ENCODE results near the gene LECT2.

LECT2 gene

GRCh38 chr5:135988546-135988945, 33.8 kb upstream of the LECT2 start:
- no peak for ATAC-seq
- no peak overlapping the region for H3K4me3 Mint-ChIP-seq
- H3K4me1 Mint-ChIP-seq: no peaks in the 10 kb centered on the region
- H3K9me3 Mint-ChIP-seq: no peaks in the 10 kb centered on the region
- H3K36me3 Mint-ChIP-seq: no peaks in the 10 kb centered on the region
- DNase-seq (ENCODE audit: low spot score in 2 of 2): no peak
- H3K27ac Mint-ChIP-seq: no peak overlapping the region

GRCh38 chr5:135986891-135987401, 32.2 kb upstream of the LECT2 start:
- Mint-ChIP-seq H3K36me3 (no peaks in the 10 kb centered on the region), H3K9me3 (no peaks in the 10 kb centered on the region), H3K4me1 (no peaks in the 10 kb centered on the region), H3K27ac (no peak overlapping the region), H3K4me3 (no peak overlapping the region)
- no peak for ATAC-seq
- no peak for DNase-seq (ENCODE audit: low spot score in 2 of 2)

GRCh38 chr5:135986401-135986800, 31.6 kb upstream of the LECT2 start:
- H3K27ac Mint-ChIP-seq: no peak overlapping the region
- DNase-seq (ENCODE audit: low spot score in 2 of 2): no peak
- no peak overlapping the region for H3K4me3 Mint-ChIP-seq
- H3K9me3 Mint-ChIP-seq: no peaks in the 10 kb centered on the region
- H3K4me1 Mint-ChIP-seq: no peaks in the 10 kb centered on the region
- no peaks in the 10 kb centered on the region for H3K36me3 Mint-ChIP-seq
- ATAC-seq: no peak

DNA sequence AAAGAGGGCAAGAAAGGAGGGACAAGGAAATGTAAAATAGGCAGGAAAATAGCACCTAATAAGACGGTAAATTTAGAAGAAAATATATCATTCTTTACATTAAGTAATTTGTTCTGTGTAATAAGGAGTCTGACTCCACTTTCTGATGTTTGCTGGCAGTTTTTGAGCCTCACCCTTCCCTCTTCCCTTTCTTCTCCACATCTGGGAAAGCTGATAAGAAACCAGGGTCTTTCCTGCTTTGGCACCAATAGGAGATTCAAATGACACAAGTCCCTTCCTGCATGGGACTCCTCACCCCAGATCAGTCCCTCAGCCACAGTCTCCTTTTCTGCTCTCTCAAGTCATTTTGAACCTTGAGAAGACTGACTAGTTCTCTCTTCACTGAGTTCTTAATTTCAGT, 31.2 kb upstream of the LECT2 start:
- Mint-ChIP-seq H3K9me3 (no peaks in the 10 kb centered on the region), H3K4me3 (no peak overlapping the region), H3K27ac (no peak overlapping the region), H3K36me3 (no peaks in the 10 kb centered on the region), H3K4me1 (no peaks in the 10 kb centered on the region)
- no peak for DNase-seq (ENCODE audit: low spot score in 2 of 2)
- ATAC-seq: no peak

DNA sequence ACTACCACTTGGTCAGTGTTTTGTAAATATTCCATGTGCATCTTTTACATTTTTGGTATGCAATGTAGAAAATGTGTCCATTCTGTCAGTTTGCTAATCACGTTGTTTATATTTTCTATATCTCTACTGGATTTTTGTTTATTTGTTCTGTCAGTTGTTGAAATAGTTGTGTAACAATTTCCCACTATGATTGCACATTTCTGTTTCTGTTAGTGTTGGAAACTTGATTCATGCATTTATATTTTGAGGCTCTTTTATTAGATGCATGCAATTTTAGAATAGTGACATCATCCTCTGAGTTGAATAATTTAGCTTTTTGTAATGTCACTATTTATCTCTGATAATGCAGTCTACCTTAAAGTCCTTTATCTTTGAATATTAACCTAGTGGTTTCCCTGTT, 25.8 kb upstream of the LECT2 start:
- Mint-ChIP-seq H3K27ac (no peak overlapping the region), H3K4me3 (no peak overlapping the region), H3K9me3 (no peaks in the 10 kb centered on the region), H3K4me1 (no peaks in the 10 kb centered on the region), H3K36me3 (no peaks in the 10 kb centered on the region)
- DNase-seq (ENCODE audit: low spot score in 2 of 2) (no peak), ATAC-seq (no peak)

DNA sequence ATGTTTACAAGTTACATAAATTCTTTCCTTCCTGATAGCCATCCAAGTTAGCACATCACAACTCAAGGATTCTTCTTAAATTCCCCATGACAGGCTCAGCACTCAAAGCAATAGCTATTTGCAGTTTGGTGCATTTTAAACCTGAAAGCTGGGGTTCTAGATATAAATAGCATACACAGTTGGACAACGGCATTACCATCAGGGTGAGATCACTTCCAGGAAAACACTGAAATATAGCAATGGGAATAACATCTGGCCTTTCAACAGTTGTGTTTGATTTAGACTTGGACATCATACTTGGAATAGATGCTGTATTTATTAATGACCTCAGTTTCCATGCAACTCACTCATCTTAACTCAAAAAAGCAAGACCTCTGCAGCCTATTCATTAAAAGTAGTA, 24.7 kb upstream of the LECT2 start:
- no peaks in the 10 kb centered on the region for H3K9me3 Mint-ChIP-seq
- no peaks in the 10 kb centered on the region for H3K36me3 Mint-ChIP-seq
- no peak for DNase-seq (ENCODE audit: low spot score in 2 of 2)
- H3K4me1 Mint-ChIP-seq: no peaks in the 10 kb centered on the region
- no peak overlapping the region for H3K27ac Mint-ChIP-seq
- H3K4me3 Mint-ChIP-seq: no peak overlapping the region
- no peak for ATAC-seq

- H3K36me3 Mint-ChIP-seq: no peaks in the 10 kb centered on the region
- DNase-seq (ENCODE audit: low spot score in 2 of 2) (no peak), ATAC-seq (no peak)
- H3K27ac Mint-ChIP-seq: no peak overlapping the region
- H3K9me3 Mint-ChIP-seq: no peaks in the 10 kb centered on the region
- H3K4me3 Mint-ChIP-seq: no peak overlapping the region
- no peaks in the 10 kb centered on the region for H3K4me1 Mint-ChIP-seq
These were observed 24.2 kb upstream of the LECT2 start for GRCh38 chr5:135978993-135979392.

DNA sequence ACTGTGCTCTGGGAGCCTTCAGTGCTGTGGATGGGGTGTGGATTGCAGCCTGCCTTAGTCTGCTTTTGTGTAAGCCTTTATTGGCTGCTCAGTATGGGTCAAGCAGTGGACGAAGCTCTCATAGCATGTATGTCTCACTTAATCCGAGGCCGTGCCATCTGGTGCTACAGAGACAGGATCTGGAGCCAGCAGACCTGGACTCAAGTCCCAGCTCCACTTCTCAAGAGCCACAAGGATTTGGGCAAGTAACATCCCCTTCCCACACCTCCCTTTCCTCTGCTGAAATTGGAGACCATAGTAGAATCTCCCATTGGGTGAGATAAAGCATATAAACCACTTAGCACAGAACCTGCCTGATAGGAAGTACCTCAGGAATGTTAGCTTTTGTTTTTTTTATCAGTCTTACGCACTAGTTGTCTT, 23.4 kb upstream of the LECT2 start:
- no peaks in the 10 kb centered on the region for H3K36me3 Mint-ChIP-seq
- DNase-seq (ENCODE audit: low spot score in 2 of 2): no peak
- no peaks in the 10 kb centered on the region for H3K4me1 Mint-ChIP-seq
- no peak overlapping the region for H3K27ac Mint-ChIP-seq
- H3K9me3 Mint-ChIP-seq: no peaks in the 10 kb centered on the region
- no peak for ATAC-seq
- H3K4me3 Mint-ChIP-seq: no peak overlapping the region

DNA sequence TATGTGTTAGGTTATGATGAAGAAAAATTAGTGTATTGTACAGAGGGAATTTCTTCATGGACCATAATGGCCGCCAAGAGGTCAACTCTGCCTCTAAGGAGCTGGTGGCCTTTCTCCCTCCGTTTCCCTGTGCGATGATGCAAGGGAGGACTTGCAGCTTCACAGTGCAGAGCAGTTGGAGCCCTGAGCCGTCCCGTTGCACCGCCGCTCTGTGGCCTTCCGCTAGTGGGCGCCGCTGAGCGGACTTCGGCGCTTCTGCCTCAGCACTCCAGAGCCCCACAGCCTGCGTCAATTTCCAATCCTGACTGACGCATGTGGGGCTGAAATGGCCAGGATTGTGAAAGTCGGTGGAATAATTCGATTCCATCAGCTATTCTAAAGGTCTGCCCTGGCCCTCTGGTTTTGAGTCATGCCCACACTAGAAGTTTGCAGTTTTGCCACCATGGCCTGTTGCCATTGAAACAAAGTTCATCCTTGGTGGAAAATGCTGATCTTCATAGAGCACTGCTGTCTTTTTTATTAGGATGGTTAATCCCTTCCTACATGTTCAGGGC, 22.7 kb upstream of the LECT2 start:
- no peaks in the 10 kb centered on the region for H3K4me1 Mint-ChIP-seq
- peak; percentile 62 to 80 for DNase-seq (ENCODE audit: low spot score in 2 of 2)
- no peaks in the 10 kb centered on the region for H3K9me3 Mint-ChIP-seq
- H3K4me3 Mint-ChIP-seq: no peak overlapping the region
- ATAC-seq: peak; percentile 73
- H3K36me3 Mint-ChIP-seq: no peaks in the 10 kb centered on the region
- no peak overlapping the region for H3K27ac Mint-ChIP-seq

GRCh38 chr5:135976216-135976615, 21.4 kb upstream of the LECT2 start:
- no peak overlapping the region for H3K27ac Mint-ChIP-seq
- H3K4me3 Mint-ChIP-seq: no peak overlapping the region
- ATAC-seq (no peak), DNase-seq (ENCODE audit: low spot score in 2 of 2) (no peak)
- peaks cover under 1% of the 10 kb centered on the region for H3K9me3 Mint-ChIP-seq
- no peaks in the 10 kb centered on the region for H3K4me1 Mint-ChIP-seq
- H3K36me3 Mint-ChIP-seq: no peaks in the 10 kb centered on the region

- ATAC-seq: no peak
- Mint-ChIP-seq H3K36me3 (no peaks in the 10 kb centered on the region), H3K4me3 (no peak overlapping the region)
These were observed 20.3 kb upstream of the LECT2 start for GRCh38 chr5:135975122-135975521.

GRCh38 chr5:135974021-135974600, 19.3 kb upstream of the LECT2 start:
- Mint-ChIP-seq H3K4me1 (no peaks in the 10 kb centered on the region), H3K4me3 (no peak overlapping the region), H3K9me3 (peaks cover 9% of the 10 kb centered on the region), H3K27ac (no peak overlapping the region), H3K36me3 (no peaks in the 10 kb centered on the region)
- DNase-seq (ENCODE audit: low spot score in 2 of 2) (no peak), ATAC-seq (no peak)

More at GRCh38 chr5:135975122-135975521, 20.3 kb upstream of the LECT2 start:
- DNase-seq (ENCODE audit: low spot score in 2 of 2): no peak
- Mint-ChIP-seq H3K4me1 (no peaks in the 10 kb centered on the region), H3K9me3 (peaks cover 9% of the 10 kb centered on the region), H3K27ac (no peak overlapping the region)

DNA sequence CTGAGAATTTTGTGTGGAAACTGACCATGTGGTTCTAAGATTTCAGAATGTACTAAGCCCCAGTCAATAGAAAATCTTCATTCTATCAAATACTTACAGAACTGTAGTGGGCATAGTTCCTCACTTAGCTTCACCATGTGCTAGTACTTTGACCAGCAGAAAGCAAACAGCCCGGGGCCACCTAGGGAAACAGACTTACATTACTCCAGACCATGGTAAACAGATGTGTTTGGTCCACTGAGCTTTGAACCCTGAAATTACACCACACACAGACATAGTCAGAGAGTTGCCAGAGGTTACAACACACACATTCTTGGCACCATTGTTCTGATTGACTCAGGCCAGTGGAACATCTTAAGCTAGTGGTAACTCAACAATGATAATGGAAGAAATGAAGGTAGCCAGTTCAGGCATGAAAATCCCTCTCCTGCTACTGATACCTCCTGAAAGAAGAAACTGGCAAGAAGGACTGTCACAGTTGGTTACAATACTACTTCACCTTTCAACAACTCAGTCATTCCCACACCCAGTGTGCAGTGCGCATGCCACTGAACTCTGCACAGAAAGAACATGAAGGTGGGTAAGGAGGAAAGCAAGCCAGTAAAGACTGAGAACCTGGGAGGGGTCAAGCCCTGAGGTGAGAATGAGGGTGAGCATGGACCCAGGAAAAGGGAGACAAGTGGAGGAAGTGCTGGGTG, 18.7 kb upstream of the LECT2 start:
- Mint-ChIP-seq H3K4me3 (no peak overlapping the region), H3K9me3 (peaks cover 9% of the 10 kb centered on the region), H3K36me3 (no peaks in the 10 kb centered on the region), H3K4me1 (no peaks in the 10 kb centered on the region), H3K27ac (no peak overlapping the region)
- ATAC-seq (no peak), DNase-seq (ENCODE audit: low spot score in 2 of 2) (no peak)

- H3K4me1 Mint-ChIP-seq: no peaks in the 10 kb centered on the region
- peaks cover 9% of the 10 kb centered on the region for H3K9me3 Mint-ChIP-seq
- no peak overlapping the region for H3K27ac Mint-ChIP-seq
- no peaks in the 10 kb centered on the region for H3K36me3 Mint-ChIP-seq
- no peak overlapping the region for H3K4me3 Mint-ChIP-seq
- DNase-seq (ENCODE audit: low spot score in 2 of 2): no peak
- no peak for ATAC-seq
These were observed 16.9 kb upstream of the LECT2 start for GRCh38 chr5:135971701-135972100.

- Mint-ChIP-seq H3K4me1 (no peaks in the 10 kb centered on the region), H3K9me3 (peaks cover 9% of the 10 kb centered on the region), H3K4me3 (no peak overlapping the region), H3K36me3 (no peaks in the 10 kb centered on the region), H3K27ac (no peak overlapping the region)
- ATAC-seq: no peak
- DNase-seq (ENCODE audit: low spot score in 2 of 2): no peak
These were observed 12.0 kb upstream of the LECT2 start for GRCh38 chr5:135966790-135967189.

DNA sequence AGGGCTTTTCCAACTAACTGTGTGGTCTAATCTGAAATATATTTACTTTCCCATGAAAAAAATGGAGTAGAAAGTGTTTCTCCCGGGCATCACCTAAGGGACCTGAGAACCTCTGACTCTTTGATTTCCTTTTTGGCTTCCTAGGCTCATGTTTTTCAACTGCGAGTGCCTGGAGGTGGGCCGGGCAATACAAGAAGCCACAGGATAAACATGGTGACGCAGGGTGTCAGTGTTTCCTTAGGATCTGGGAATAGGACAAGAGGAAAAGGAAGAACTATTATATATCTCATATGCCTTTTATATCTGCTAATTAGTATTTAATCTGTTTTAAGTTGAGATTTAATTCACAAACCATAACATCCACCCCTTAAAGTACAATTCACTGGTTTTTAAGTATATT, 11.4 kb upstream of the LECT2 start:
- DNase-seq (ENCODE audit: low spot score in 2 of 2): no peak
- Mint-ChIP-seq H3K27ac (no peak overlapping the region), H3K4me3 (no peak overlapping the region), H3K36me3 (no peaks in the 10 kb centered on the region), H3K9me3 (peaks cover 8% of the 10 kb centered on the region), H3K4me1 (no peaks in the 10 kb centered on the region)
- ATAC-seq: no peak

Data from stimulated activated effector memory CD8-positive, alpha-beta T cell treated with anti-CD3 and anti-CD28 coated beads, Interleukin-12 subunit alpha, Interleukin-12 subunit beta, amount 100 ng/mL, for 72 hours (primary cell).